Stimulated activated CD8-positive, alpha-beta memory T cell treated with anti-CD3 and anti-CD28 coated beads, Interleukin-2, amount 100 ng/mL, for 1 hour (primary cell): ENCODE results near the gene FAIM.
"Not testable (repeated sequence)": the region's sequence is repeated elsewhere in the genome, so short reads cannot be mapped to it uniquely, and the experiment has no call there.

Source experiments
- DNase-seq, 2 donors: peaks; one replicate each; pipeline ENCODE4 v3.0.0-alpha.2; 2020; ENCODE audit warnings: low read depth in 2 of 2

FAIM gene

DNA sequence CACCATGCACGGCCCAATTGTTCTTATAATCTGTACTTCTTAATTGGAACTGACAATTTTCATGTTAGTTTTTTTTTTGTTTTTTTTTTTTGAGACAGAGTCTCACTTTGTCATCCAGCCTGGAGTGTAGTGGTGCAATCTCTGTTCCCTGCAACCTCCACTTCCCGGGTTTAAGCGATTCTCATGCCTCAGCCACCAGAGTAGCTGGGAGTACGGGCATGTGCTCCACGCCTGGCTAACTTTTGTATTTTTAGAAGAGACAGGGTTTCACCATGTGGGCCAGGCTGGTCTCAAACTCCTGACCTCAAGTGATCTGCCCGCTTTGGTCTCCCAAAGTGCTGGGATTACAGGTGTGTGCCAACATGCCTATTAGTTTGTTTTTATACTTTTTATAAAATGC, 72.4 kb downstream of the FAIM start:
- DNase-seq, result not testable (repeated sequence)

DNA sequence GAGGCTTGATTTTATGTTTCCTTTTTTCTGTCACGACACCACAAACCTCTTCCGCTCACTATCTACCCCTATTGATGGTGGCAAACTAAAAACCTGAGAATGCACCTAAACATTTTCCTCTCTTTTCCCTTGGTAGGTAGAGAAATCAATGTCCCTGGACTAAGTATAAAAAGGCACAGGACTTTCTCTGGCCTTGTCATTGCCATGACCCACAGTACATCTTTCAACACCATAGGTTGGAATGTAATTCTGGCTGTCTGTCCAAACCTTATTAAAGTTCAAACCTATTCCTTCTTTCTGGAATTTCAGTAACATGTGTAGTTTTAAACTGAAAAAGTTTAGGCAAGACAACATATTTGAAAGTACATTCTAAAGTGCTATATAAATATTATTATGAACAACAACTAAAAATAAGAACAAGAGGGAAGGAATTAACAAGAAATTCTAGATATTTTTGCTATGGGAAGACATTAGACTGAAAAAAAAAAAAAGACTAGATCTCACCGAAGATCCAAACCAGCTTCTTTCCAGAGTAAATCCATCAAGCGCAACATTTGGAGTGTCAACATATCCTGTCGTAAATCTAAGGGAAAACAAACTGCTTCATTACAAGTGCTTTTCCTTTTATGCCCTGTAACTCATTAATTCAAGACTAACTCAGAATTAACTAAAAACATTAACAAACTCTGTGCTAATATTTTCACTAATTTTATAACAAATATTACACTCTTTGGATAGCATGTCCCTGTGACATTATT, 73.1 kb downstream of the FAIM start:
- no peak for DNase-seq

DNA sequence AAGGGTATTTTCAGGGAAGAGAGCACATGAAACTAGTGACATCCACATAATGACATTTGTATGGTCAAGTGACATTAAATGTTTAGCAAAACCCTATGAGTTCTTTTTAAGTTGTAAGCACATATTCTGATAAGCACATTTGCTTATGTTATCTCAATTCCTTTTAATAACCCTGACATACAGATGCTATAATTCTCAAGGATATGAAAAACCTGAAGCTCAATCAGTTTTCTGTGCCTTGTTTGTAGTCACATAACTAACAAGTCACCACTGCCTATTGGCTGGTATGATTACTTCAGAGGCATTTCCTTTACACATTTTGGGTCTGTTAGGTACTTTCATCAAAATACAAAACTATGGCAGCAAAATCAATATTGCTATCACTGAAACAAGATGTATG, 74.1 kb downstream of the FAIM start:
- no peak for DNase-seq
